Upper lobe of left lung (tissue), 6 donors: Measurements from ENCODE around the gene TBC1D1. TPM values are rescaled to one million over a fixed set of nuclear protein-coding genes. Genes with fewer than 3 reads are reported as not detected.
A peak's percentile ranks its signal among the peaks of the same experiment; 100 is the strongest.

Experiments
- ATAC-seq, 2 donors: fragments of 200-7000 bp; cut with Tn5 transposase; one replicate each; pipeline ENCODE4 v1.9.1; 2022; ENCODE audit warnings: mild to moderate bottlenecking in 2 of 2, moderate library complexity in 2 of 2; ENCODE audit not compliant: low FRiP score in 2 of 2
- DNase-seq, 2 donors: peaks; one replicate each; pipeline ENCODE4 v3.0.0-alpha.2; 2019 to 2020
- H3K27ac ChIP-seq, 4 donors: fragments of 200-600 bp; sonication (generic); one replicate each; pipeline ENCODE4 v1.5.1; 2016 to 2019
- H3K27me3 ChIP-seq, 4 donors: fragments of 200-600 bp; sonication (generic); one replicate each; pipeline ENCODE4 v1.5.1; 2017 to 2019
- H3K36me3 ChIP-seq, 4 donors: fragments of 200-600 bp; sonication (generic); one replicate each; pipeline ENCODE4 v1.5.1; 2016 to 2019
- H3K4me1 ChIP-seq, 4 donors: fragments of 200-600 bp; sonication (generic); one replicate each; pipeline ENCODE4 v1.5.1; 2018 to 2019
- H3K4me3 ChIP-seq, 4 donors: fragments of 200-600 bp; sonication (generic); one replicate each; pipeline ENCODE4 v1.5.1; 2017 to 2019; ENCODE audit warnings: mild to moderate bottlenecking in 2 of 4, moderate library complexity in 1 of 4
- H3K9me3 ChIP-seq, 4 donors: fragments of 200-600 bp; sonication (generic); one replicate each; pipeline ENCODE4 v1.5.1; 2018 to 2019
- CTCF ChIP-seq, 6 experiments: fragments of 450-650 bp in 4 of 6; fragments of 200-600 bp in 2 of 6; sonication (generic) in 2 of 6; IDR thresholded peaks; one replicate each; pipeline ENCODE4 v1.5.1; 2016 to 2019; ENCODE audit warnings: antibody characterized with exemption in 6 of 6
- EP300 ChIP-seq, 4 donors: sonication (generic); formaldehyde crosslinking; IDR thresholded peaks; one replicate each; pipeline ENCODE4 v1.5.1; 2017; ENCODE audit warnings: antibody characterized with exemption in 4 of 4, control low read depth in 2 of 4
- POLR2A ChIP-seq, 4 donors: fragments of 450-650 bp; IDR thresholded peaks; one replicate each; pipeline ENCODE4 v1.5.1; 2016 to 2017; ENCODE audit warnings: antibody characterized with exemption in 4 of 4, mild to moderate bottlenecking in 2 of 4
- POLR2AphosphoS5 ChIP-seq, 2 donors: sonication (generic); formaldehyde crosslinking; IDR thresholded peaks; one replicate each; pipeline ENCODE4 v1.5.1; 2017; ENCODE audit warnings: antibody characterized with exemption in 2 of 2
- WGBS, 2 donors: methylation state at CpG; one replicate each; pipeline ENCODE4 v1.1.5; 2017 to 2018; 5-methylcytosine and 5-hydroxymethylcytosine counted together
- total RNA-seq, 6 donors: library from RNA; depleted of rRNA in 4 of 6; stranded (reverse); fragments of >200 nt in 4 of 6; gene quantifications; one replicate each; pipeline versions ENCODE4 v1.1.0 to v1.2.1, GENCODE V29; 2016 to 2021
- donor health status: DM: no; HTN: no; CAD: no; lungs with moderate emphysema.
- donor health status: DM: no; HTN: yes; CAD: no; lungs with severe emphysema.

The TBC1D1 gene
- total RNA-seq, 6 donors from 2014 or later: 45.1 to 68.1 (median 58.0) TPM

- H3K4me1 ChIP-seq: peaks cover 0 to 12% (median 8%) of the 10 kb centered on the region in 4 donors
- TF ChIP-seq POLR2A (IDR thresholded peaks at IDR 0.05) (no peak), EP300 (IDR thresholded peaks at IDR 0.05) (no peak), POLR2AphosphoS5 (IDR thresholded peaks at IDR 0.05) (no peak), CTCF (IDR thresholded peaks at IDR 0.05) (no peak)
- H3K9me3 ChIP-seq: no peaks in the 10 kb centered on the region
- H3K27ac ChIP-seq: no peak overlapping the region
- 92 to 100% methylated on average over 3 to 9 of the region's 9 CpGs for WGBS, 2 donors
- no peak for ATAC-seq
- no peak overlapping the region for H3K4me3 ChIP-seq
- DNase-seq: peak in 1 of 2 donors; percentile 33
- no peaks in the 10 kb centered on the region for H3K27me3 ChIP-seq
- no peaks in the 10 kb centered on the region for H3K36me3 ChIP-seq
These were observed 297.3 kb downstream of the TBC1D1 start for GRCh38 chr4:38188136-38188535.

GRCh38 chr4:38188631-38189101, 297.8 kb downstream of the TBC1D1 start:
- Histone ChIP-seq H3K27ac (no peak overlapping the region), H3K9me3 (no peaks in the 10 kb centered on the region), H3K4me3 (no peak overlapping the region), H3K27me3 (no peaks in the 10 kb centered on the region), H3K4me1 (peaks cover 0 to 15% (median 8%) of the 10 kb centered on the region in 4 donors), H3K36me3 (no peaks in the 10 kb centered on the region)
- DNase-seq: peak in 1 of 2 donors; percentile 42
- TF ChIP-seq EP300 (IDR thresholded peaks at IDR 0.05) (no peak), POLR2A (IDR thresholded peaks at IDR 0.05) (no peak), CTCF (IDR thresholded peaks at IDR 0.05) (no peak), POLR2AphosphoS5 (IDR thresholded peaks at IDR 0.05) (no peak)
- WGBS, 2 donors: 58 to 69% methylated on average over 2 to 12 of the region's 12 CpGs
- ATAC-seq: no peak

Other genes starting within 250 kb of the TBC1D1 start
- 10 to 100 TPM; 21.2 to 58.8 (median 40.7) TPM for gene RELL1, start 204.7 kb upstream of the TBC1D1 start, total RNA-seq
- 10 to 100 TPM; 11.1 to 30.6 (median 14.1) TPM for gene PGM2, start 64.4 kb upstream of the TBC1D1 start, total RNA-seq
- gene PTTG2, start 69.3 kb downstream of the TBC1D1 start, total RNA-seq: 10 to 100 TPM in 1 of 6 donors, 1 to 10 TPM in 1, under 1 TPM in 2, not detected in 2; 0.43 to 22.0 (median 0.85) TPM